ENCODE data around the gene GGA2.

GRCh38 chr16:23516366-23517137 is 6.3 kb upstream of the GGA2 start:
- TF ChIP-seq CTCF (IDR thresholded peaks at IDR 0.05) (no peak), POLR2AphosphoS5 (IDR thresholded peaks at IDR 0.05) (no peak), POLR2A (IDR thresholded peaks at IDR 0.05) (no peak)

Measured in breast epithelium (tissue), 3 donors.